Measurements from ENCODE around the gene RUNX2.

Gene RUNX2

DNA sequence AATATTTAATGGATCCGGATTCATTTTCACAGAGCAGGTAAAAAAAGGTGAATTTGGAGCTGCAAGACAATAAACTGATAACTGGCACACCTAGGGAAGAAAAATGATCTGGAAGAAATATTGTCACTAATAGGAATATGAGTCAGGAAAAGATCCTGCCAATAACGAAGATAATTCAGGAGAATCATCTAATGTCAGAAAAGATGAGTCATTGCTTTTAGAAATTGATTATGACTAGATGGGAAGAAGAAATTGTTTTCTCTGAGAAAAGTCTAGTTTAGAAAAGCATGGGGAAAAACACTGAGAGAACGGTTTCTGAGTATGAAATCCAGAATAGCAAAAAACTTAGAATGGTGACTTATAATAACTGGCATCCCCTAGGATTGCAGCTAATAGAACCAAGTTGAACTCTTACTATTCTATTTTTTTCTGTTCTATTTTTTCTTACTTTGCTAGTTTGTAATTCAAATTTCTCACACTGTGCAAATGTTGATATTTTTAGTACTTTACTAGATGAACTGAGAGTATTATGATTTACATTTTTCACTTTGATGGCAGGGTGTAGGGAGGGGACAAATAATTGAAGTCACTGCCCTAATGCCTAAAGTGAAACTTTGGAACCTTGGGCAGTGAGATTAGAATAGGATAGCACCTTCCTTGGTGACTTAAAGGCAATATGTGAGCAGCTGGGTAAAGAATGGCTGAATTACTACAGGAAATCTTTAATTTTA is 87.8 kb downstream of the RUNX2 start:
- no peak for DNase-seq

- DNase-seq, result no peak
Measured at GRCh38 chr6:45416700-45417099, 88.6 kb downstream of the RUNX2 start.

GRCh38 chr6:45417436-45417835 is 89.3 kb downstream of the RUNX2 start:
- DNase-seq, result no peak

DNA sequence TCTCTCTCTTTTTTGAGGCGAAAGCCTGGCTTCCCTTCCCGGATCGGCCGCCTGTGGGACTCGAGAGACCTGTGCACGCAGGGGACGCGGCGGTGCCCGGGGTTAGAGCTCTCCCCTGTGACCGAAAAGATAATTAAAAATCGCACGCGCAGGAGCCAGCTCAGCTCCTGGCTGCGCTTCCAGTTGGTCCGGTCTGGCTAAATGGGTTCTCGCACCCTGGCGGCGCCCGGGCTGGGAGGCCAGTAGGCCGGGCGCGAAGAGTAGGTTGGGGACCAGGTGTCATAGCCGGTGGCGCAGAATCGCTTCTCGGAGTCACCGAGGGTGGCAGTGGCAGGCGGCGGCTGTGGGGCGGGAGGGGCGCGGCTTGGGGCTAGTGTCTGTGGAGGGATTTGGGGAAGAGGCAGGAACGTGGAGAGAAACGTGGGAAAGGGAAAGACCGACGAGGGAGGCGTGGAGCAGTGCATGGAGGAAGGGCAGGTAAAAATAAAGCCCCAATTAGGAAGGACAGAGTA is 91.5 kb downstream of the RUNX2 start:
- peak; percentile 19 to 55 (median 36) for DNase-seq

- peak in 5 of 6 experiments; percentile 7 to 31 (median 24) for DNase-seq
Measured at GRCh38 chr6:45420083-45420908, 92.2 kb downstream of the RUNX2 start.

GRCh38 chr6:45420909-45421708 is 93.0 kb downstream of the RUNX2 start:
- peak in 2 of 6 experiments; percentile 30 to 60 for DNase-seq

- peak; percentile 29 to 60 (median 38) for DNase-seq
Measured at GRCh38 chr6:45421709-45422502, 93.8 kb downstream of the RUNX2 start.

DNA sequence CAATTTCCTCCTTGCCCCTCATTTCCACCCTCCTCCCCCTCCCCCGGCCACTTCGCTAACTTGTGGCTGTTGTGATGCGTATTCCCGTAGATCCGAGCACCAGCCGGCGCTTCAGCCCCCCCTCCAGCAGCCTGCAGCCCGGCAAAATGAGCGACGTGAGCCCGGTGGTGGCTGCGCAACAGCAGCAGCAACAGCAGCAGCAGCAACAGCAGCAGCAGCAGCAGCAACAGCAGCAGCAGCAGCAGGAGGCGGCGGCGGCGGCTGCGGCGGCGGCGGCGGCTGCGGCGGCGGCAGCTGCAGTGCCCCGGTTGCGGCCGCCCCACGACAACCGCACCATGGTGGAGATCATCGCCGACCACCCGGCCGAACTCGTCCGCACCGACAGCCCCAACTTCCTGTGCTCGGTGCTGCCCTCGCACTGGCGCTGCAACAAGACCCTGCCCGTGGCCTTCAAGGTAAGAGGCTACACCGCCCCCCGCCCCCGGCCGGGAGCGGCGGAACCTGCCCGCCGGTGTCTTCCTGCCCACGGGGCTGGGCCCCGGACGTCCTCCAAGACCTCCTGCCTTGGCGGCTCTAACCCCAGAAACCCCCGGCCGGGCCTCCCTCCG is 94.5 kb downstream of the RUNX2 start:
- DNase-seq, result peak; percentile 38 to 60 (median 49)

DNA sequence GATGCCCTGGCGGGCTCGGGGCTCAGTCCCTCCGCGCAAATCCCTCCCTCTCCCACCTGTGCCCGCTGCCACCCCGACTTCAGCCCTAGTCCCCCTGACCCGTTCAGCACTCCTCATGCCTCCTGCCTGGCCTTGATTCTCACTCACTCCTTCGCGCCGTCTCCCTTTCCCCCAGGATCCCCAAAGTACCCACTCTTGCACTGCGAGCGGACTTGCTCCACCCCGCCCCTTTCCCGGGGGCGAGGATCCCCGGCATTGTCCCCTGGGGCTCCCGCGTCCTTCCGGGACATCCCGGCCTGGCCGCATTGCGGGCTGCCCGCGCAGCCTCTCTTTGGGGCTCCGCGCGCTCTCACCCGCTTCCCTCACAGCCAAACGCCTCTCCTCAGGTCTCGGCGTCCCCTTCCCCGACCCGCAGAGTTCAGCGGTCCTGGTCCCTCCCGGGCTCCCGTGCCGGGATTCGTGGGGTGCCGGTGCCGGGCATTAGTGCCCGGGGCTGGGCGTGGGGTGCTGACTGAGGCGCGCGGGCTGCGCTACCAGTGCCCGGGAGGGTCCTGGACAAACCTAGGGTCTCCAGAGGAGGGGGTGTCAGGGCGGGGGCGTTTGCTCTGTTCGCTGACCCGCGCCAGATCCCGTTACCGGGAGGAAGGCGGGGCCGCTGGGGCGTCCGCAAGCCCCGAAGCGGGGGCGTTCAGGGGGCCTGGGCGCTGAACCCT is 95.1 kb downstream of the RUNX2 start:
- peak in 2 of 6 experiments; percentile 25 to 50 for DNase-seq

GRCh38 chr6:45423824-45424450 is 95.8 kb downstream of the RUNX2 start:
- peak in 4 of 6 experiments; percentile 6 to 48 (median 12) for DNase-seq

DNA sequence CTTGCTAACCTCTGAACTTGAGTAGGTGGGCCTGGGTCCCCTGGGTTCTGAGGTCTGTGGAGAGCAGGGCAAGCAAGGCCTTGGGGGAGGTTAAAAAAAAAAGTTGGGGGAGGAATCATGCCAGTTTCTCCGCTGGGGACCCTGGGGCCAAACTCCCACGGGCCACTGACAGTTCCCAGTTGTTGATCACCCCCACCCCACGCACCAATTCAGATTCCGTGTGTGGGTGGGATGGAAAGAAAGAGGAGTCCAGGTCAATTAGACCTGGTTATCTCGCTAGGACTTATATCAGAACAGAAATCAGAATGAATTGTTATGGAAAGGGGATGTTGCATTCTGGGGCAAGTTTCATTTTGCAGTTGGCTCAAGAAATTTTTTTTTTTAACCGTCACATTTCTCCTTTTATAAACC is 96.3 kb downstream of the RUNX2 start:
- no peak for DNase-seq

DNA sequence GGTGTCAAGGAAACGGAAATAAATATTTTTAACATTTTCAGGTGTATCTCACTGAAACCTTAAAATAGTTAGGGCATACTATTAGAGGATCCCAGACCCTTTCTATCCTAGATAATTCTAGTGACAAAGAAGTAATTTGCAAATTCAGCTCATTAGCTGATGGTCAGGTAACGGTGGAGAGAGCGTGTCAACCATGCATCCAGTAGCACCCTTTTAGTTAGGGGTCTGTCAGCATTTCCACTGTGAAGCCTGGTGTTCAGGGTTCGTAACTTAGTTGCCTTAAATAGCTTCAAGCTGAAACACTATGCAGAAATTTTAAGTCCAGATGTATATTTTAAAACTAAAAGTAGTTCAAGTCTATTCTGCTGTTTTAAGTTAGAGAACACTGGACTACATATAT is 98.1 kb downstream of the RUNX2 start:
- no peak for DNase-seq

DNA sequence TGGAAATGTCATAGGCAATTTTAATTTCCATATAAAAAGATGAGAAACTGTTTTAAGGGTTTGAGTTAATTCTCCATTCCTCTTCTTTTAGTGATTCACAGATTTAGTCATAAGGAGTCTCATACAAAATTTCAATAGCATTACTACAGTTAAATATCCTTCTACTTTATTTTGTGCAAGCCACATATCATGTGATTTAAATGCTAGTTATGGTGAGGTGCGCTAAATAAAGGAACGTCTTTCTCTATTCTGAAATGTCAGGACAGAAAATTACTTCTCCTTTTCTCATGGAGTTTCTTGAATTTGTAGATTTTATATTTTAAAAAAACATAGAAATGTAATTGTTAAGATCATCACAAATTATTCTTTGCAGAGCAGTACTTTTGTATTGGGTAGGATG is 99.6 kb downstream of the RUNX2 start:
- DNase-seq, result no peak

- DNase-seq, result peak in 1 of 6 experiments; percentile 17
Measured at GRCh38 chr6:45428727-45429126, 100.6 kb downstream of the RUNX2 start.

DNA sequence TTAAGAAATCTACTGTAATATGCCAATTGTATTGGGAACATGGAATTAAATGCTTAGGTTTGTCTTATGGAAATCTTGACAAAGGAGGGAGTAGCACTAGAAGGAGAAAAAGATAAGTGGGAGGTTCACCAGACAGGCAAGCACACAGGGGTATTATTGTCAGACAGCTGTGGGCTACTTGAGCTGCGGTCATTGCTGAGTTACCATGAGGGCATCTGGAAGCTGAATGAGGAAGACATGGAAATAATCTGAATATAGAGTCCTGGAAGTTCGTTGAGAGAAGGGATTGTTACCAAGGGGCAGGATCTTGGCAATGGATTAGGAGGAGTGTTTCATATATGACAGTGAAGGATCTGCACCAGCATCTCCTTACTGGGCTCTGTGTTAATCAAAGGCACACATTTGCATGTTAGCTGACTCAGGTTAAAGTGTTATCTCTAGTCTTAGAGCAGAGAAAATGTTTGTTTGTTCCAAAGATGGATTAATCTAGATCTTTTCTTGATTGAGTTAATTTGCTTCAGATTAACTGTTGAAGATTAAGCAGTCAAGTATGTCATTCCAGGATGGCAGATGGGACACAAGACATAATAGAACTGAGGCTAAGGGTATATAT is 102.6 kb downstream of the RUNX2 start:
- DNase-seq, result no peak

- DNase-seq, result no peak
Measured at GRCh38 chr6:45431317-45432065, 103.4 kb downstream of the RUNX2 start.

DNA sequence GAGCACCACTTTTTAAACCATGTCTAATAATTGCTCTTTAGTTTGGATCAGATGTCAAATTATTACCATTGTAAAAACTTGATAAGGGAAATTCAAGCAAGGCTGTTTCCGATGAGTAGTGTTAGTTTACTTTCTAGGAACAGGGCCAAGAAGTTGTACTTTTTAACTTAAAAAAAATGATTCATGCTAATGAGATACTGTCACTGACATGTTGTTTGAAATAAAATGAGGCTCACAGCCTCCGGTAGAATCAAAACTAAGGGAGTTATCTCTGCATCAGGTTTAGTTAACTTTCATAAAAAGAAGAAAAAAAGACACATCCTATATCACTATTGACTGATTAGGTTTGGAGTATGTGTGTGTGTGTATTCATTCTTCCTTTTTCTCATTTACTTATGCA is 104.8 kb downstream of the RUNX2 start:
- DNase-seq, result peak in 1 of 6 experiments; percentile 8

DNA sequence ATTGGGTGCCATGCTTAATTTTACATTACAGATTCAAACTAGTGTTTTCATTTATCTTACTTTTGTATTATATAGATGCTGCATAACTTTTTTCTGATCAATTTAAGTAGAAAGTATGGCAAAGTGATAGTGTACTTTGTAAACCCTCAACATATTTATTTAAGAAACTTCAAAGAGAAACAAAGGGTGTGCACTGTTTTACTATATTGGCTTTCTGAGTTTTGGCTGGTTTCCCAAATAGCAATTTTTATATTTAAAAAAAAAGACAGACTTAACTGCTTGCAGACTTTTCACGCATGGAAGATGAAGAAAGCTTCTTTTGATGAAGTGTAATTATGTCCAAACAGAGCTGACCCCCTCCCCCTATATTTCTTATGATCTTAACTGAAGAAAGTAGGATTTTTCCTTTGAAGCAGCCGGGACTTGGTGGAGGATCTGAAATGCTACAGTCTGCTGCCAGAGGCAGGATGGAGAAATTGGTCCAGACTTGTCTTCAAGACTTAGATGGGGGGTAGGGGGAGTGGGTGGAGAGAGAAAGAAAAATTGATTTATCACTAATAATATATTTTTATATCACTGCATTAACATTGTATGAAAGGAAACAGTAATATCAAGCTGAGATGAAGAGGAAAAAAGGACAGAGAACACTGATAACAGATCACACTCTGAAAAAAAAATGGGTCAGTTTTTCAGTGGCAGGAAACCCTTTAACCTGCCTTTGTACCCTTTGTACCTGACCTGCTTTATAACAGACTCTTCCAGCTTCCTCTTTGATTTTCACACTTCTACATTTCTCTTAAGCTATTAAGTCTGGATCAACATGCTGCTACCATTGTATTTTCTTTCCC is 105.6 kb downstream of the RUNX2 start:
- no peak for DNase-seq

Measured in stimulated activated naive CD4-positive, alpha-beta T cell (primary cell).